ENCODE data around the gene MCF2L.
"Not testable (repeated sequence)": the region's sequence is repeated elsewhere in the genome, so short reads cannot be mapped to it uniquely, and the experiment has no call there.

Gene MCF2L

DNA sequence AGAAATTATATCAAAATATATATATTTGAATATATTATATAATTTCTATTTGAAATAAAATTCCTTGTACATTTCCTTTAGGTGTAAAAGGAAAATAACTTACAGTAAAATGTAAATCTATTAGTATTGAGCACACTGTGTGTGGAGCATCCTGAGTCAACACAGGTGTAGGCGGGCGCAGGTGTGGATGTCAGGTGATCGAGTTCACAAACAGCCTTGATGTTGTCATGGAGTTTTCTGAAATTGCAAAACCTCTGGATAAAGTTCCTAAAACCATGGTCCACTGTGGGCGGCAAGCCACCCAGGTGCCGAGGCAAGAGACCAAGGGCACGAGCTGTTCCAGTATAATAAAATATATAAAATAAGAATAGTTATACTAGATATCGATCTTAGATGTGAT lies 27.7 kb upstream of the MCF2L start:
- Histone ChIP-seq H4K20me1 (ENCODE audit: insufficient read depth, low read length) (no peaks in the 10 kb centered on the region), H3K27ac (ENCODE audit: low read length) (no peak overlapping the region), H3K4me1 (ENCODE audit: low read length) (peaks cover 4% of the 10 kb centered on the region; the same call in 1 of the 2 replicates), H3K9ac (ENCODE audit: low read length) (no peak overlapping the region), H3K4me3 (ENCODE audit: low read length) (no peak overlapping the region), H3K36me3 (replicated peaks; ENCODE audit: low read depth, low read length) (no peaks in the 10 kb centered on the region), H3K4me2 (ENCODE audit: low read length) (no peak overlapping the region), H3K9me3 (ENCODE audit: insufficient read depth, low read length) (no peaks in the 10 kb centered on the region), H3K27me3 (ENCODE audit: low read depth, low read length) (peaks cover 53% of the 10 kb centered on the region), H2AFZ (ENCODE audit: low read depth, low read length) (no peak overlapping the region), H3K79me2 (ENCODE audit: low read length) (no peaks in the 10 kb centered on the region)
- TF ChIP-seq, protein P1, sequence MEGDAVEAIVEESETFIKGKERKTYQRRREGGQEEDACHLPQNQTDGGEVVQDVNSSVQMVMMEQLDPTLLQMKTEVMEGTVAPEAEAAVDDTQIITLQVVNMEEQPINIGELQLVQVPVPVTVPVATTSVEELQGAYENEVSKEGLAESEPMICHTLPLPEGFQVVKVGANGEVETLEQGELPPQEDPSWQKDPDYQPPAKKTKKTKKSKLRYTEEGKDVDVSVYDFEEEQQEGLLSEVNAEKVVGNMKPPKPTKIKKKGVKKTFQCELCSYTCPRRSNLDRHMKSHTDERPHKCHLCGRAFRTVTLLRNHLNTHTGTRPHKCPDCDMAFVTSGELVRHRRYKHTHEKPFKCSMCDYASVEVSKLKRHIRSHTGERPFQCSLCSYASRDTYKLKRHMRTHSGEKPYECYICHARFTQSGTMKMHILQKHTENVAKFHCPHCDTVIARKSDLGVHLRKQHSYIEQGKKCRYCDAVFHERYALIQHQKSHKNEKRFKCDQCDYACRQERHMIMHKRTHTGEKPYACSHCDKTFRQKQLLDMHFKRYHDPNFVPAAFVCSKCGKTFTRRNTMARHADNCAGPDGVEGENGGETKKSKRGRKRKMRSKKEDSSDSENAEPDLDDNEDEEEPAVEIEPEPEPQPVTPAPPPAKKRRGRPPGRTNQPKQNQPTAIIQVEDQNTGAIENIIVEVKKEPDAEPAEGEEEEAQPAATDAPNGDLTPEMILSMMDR (IDR thresholded peaks at IDR 0.05; ENCODE audit: low read depth, low read length) = no peak
- TF ChIP-seq EZH2phosphoT487 (IDR thresholded peaks at IDR 0.05; ENCODE audit: low read depth) = no peak

DNA sequence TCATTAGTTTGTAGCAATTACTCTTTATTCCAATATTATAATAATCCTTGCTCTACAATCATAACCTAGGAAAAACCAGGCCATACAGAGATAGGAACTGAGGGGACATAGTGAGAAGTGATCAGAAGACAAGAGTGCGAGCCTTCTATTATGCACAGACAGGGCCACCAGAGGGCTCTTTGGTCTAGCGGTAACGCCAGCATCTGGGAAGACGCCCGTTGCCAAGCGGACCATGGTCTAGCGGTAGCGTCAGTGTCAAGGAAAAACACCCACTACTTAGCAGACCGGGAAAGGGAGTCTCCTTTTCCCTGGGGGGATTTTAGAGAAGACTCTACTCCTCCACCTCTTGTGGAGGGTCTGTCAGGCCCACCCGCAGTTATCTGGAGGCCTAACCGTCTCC lies 27.2 kb upstream of the MCF2L start:
- TF ChIP-seq, protein P1 (IDR thresholded peaks at IDR 0.05; ENCODE audit: low read depth, low read length) = peak; percentile 32
- not testable (repeated sequence) for H3K36me3 ChIP-seq (replicated peaks; ENCODE audit: low read depth, low read length); H2AFZ ChIP-seq (ENCODE audit: low read depth, low read length); H3K4me2 ChIP-seq (ENCODE audit: low read length); H3K4me3 ChIP-seq (ENCODE audit: low read length); H3K4me1 ChIP-seq (ENCODE audit: low read length); H3K9ac ChIP-seq (ENCODE audit: low read length); H3K9me3 ChIP-seq (ENCODE audit: insufficient read depth, low read length); H4K20me1 ChIP-seq (ENCODE audit: insufficient read depth, low read length); H3K27ac ChIP-seq (ENCODE audit: low read length); H3K79me2 ChIP-seq (ENCODE audit: low read length)
- H3K27me3 ChIP-seq (ENCODE audit: low read depth, low read length) = peaks cover 54% of the 10 kb centered on the region

DNA sequence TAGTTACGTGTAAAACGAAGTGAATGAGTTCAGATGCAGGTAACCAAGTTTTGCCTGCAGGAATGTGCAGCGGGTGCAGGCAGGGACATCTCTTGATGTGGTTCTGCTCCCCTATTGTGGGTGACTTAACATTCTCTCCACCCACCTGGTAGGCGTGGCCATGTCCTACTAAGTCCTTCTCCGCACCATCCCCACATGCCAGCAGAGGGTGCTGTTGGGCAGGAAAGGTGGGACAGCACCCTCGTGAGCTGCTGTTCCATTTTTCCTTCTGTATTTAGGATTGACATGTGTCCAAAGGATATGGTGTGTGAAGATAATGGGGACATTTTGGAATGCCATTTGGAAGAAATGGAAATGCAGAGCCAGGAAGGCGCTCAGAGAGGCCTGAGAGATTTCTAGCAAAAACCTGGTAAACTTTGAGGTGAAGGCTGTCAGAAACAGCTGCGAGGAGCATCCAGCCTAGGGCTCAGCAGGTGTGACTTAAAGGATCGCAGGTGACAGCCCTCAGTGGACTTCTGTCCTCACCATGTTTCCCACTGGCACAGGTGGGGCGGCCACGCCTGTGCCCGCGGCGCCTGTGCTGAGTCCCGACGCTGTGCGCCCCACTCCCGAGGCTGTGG lies 26.2 kb upstream of the MCF2L start:
- peak overlapping the region; percentile 76 for H3K4me3 ChIP-seq (ENCODE audit: low read length)

DNA sequence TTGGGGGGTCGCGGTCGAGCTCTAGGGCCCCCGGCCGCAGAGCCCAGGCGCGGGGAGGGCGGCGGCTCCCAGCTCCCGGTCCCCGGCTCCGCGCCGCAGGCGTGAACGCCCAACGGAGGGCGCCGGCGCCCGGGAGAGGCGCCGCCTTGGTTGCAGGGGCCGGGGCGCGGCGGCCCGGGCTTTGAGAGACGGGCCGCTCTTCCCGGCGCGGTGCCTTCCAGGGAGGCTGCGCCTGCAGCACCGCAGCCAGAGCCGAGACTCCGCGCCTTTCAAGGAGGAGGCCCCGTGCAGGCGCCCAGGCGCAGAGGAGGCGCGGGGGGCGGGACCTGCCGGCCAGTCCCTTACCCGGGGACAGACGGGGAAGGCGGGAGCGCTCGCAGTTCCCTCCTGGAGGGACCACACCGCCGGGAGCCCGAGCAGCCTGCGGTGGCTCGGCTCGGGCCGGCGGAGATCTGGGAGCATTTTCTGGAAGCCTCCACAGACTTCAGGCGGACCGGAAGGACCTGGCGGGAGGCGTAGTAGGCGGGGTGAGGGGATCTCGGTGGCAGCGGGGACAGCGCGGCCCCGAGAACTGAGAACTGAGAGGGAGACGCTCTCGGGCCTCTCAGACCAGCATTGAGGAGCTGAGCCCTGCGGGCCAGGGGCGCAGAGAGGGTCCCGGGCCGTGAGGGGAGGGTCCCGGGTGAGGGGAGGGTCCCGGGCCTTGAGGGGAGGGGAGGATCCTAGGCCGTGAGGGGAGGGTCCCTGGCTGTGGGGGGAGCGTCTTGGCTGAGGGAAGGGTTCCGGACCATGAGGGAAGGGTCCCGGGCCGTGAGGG lies 25.5 kb upstream of the MCF2L start:
- H3K9ac ChIP-seq (ENCODE audit: low read length) = peak overlapping the region; percentile 33; the same call in 1 of the 2 replicates
- no peaks in the 10 kb centered on the region for H3K79me2 ChIP-seq (ENCODE audit: low read length)
- H3K27me3 ChIP-seq (ENCODE audit: low read depth, low read length) = peaks cover 60% of the 10 kb centered on the region
- no peaks in the 10 kb centered on the region for H4K20me1 ChIP-seq (ENCODE audit: insufficient read depth, low read length)
- no peaks in the 10 kb centered on the region for H3K36me3 ChIP-seq (replicated peaks; ENCODE audit: low read depth, low read length)
- TF ChIP-seq EZH2phosphoT487 (IDR thresholded peaks at IDR 0.05; ENCODE audit: low read depth) = no peak
- TF ChIP-seq, protein P1 (IDR thresholded peaks at IDR 0.05; ENCODE audit: low read depth, low read length) = no peak
- peak overlapping the region; percentile 91 for H2AFZ ChIP-seq (ENCODE audit: low read depth, low read length)
- H3K4me2 ChIP-seq (ENCODE audit: low read length) = peak overlapping the region; percentile 74
- H3K4me1 ChIP-seq (ENCODE audit: low read length) = peaks cover 4% of the 10 kb centered on the region; the same call in 1 of the 2 replicates
- peak overlapping the region; percentile 76 for H3K4me3 ChIP-seq (ENCODE audit: low read length)
- H3K9me3 ChIP-seq (ENCODE audit: insufficient read depth, low read length) = no peaks in the 10 kb centered on the region
- H3K27ac ChIP-seq (ENCODE audit: low read length) = no peak overlapping the region

More for the DNA sequence above, 26.2 kb upstream of the MCF2L start:
- TF ChIP-seq, protein P1 (IDR thresholded peaks at IDR 0.05; ENCODE audit: low read depth, low read length) = peak; percentile 98
- no peak for TF ChIP-seq EZH2phosphoT487 (IDR thresholded peaks at IDR 0.05; ENCODE audit: low read depth)
- H3K27ac ChIP-seq (ENCODE audit: low read length) = no peak overlapping the region
- H3K4me1 ChIP-seq (ENCODE audit: low read length) = peaks cover 4% of the 10 kb centered on the region; the same call in 1 of the 2 replicates
- H3K9ac ChIP-seq (ENCODE audit: low read length) = peak overlapping the region; percentile 33; the same call in 1 of the 2 replicates
- no peak overlapping the region for H2AFZ ChIP-seq (ENCODE audit: low read depth, low read length)
- peak overlapping the region; percentile 74 for H3K4me2 ChIP-seq (ENCODE audit: low read length)
- no peaks in the 10 kb centered on the region for H3K9me3 ChIP-seq (ENCODE audit: insufficient read depth, low read length)
- no peaks in the 10 kb centered on the region for H3K79me2 ChIP-seq (ENCODE audit: low read length)
- H4K20me1 ChIP-seq (ENCODE audit: insufficient read depth, low read length) = no peaks in the 10 kb centered on the region
- no peaks in the 10 kb centered on the region for H3K36me3 ChIP-seq (replicated peaks; ENCODE audit: low read depth, low read length)
- H3K27me3 ChIP-seq (ENCODE audit: low read depth, low read length) = peaks cover 58% of the 10 kb centered on the region

Measured in OCI-LY3 (cell line).